ENCODE measurements around the gene TUBB. TPM values are rescaled to one million over a fixed set of nuclear protein-coding genes. Genes with fewer than 3 reads are reported as not detected.

Gene TUBB
- total and polyA plus RNA-seq, 9 of the 15 experiments (the other 6 are each of a cell fraction or from before 2014, with no cell fraction given) = 971 to 2,870 (median 1,478) TPM

DNA sequence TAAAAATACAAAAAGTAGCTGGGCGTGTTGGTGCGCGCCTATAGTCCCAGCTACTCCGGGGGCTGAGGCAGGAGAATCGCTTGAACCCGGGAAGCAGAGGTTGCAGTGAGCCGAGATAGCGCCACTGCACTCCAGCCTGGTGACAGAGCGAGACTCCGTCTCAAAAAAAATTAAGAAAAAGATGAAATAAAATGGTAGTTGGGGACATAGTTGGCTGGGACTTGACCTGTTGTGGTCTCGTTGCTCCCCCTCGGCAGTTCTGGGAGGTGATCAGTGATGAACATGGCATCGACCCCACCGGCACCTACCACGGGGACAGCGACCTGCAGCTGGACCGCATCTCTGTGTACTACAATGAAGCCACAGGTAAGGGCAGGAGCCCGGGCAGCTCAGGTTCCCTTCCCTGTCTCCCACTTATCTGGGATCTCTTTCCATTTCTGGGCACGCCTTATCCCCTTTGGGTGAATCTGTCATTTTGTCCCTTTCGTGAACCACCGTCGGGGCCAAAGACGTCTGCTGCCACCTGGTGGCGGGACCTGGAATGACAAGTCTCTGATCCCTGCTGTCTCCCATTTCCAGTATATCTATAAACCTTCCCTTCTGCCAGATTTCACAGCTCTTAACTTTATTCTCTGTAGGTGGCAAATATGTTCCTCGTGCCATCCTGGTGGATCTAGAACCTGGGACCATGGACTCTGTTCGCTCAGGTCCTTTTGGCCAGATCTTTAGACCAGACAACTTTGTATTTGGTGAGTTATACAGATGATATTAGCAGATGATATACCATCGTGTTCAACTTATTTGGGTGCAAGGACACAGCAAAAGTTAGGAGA is 2.3 kb downstream of the TUBB start (continued):
- TF ChIP-seq, protein P1, sequence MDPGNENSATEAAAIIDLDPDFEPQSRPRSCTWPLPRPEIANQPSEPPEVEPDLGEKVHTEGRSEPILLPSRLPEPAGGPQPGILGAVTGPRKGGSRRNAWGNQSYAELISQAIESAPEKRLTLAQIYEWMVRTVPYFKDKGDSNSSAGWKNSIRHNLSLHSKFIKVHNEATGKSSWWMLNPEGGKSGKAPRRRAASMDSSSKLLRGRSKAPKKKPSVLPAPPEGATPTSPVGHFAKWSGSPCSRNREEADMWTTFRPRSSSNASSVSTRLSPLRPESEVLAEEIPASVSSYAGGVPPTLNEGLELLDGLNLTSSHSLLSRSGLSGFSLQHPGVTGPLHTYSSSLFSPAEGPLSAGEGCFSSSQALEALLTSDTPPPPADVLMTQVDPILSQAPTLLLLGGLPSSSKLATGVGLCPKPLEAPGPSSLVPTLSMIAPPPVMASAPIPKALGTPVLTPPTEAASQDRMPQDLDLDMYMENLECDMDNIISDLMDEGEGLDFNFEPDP (CRISPR knock-in tag; IDR thresholded peaks at IDR 0.05) = no peak
- TF ChIP-seq TCF7 (IDR thresholded peaks at IDR 0.05; ENCODE audit: borderline replicate concordance) = peak; percentile 76; the same call in 1 of the 2 replicates
- TF ChIP-seq PCBP1 (IDR thresholded peaks at IDR 0.05; ENCODE audit: low read depth, low read length, poor library complexity, severe bottlenecking) = no peak
- TF ChIP-seq, protein P2, sequence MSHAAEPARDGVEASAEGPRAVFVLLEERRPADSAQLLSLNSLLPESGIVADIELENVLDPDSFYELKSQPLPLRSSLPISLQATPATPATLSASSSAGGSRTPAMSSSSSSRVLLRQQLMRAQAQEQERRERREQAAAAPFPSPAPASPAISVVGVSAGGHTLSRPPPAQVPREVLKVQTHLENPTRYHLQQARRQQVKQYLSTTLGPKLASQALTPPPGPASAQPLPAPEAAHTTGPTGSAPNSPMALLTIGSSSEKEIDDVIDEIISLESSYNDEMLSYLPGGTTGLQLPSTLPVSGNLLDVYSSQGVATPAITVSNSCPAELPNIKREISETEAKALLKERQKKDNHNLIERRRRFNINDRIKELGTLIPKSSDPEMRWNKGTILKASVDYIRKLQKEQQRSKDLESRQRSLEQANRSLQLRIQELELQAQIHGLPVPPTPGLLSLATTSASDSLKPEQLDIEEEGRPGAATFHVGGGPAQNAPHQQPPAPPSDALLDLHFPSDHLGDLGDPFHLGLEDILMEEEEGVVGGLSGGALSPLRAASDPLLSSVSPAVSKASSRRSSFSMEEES (CRISPR knock-in tag; IDR thresholded peaks at IDR 0.05) = no peak
- TF ChIP-seq MBD2 (IDR thresholded peaks at IDR 0.05; ENCODE audit: borderline replicate concordance, low read depth) = no peak; the same call in 1 of the 2 replicates
- no peak for TF ChIP-seq ZNF232 (CRISPR knock-in tag; IDR thresholded peaks at IDR 0.05)
- peak in 1 of 2 experiments; percentile 40; a peak in 1 of 3 replicates for TF ChIP-seq CBX3 (IDR thresholded peaks at IDR 0.05; ENCODE audit: borderline replicate concordance in 1 of 2, low read length in 2 of 2)
- TF ChIP-seq ZNF75A (CRISPR knock-in tag; IDR thresholded peaks at IDR 0.05) = no peak
- TF ChIP-seq POLR2AphosphoS5 (IDR thresholded peaks at IDR 0.05; ENCODE audit: control insufficient read depth, insufficient read depth, low read depth, low read length) = peak; percentile 42; the same call in 1 of the 2 replicates
- TF ChIP-seq CHD4 (IDR thresholded peaks at IDR 0.05; ENCODE audit: insufficient read depth, insufficient replicate concordance, low read depth, low read length, poor library complexity, severe bottlenecking) = no peak
- no peak for TF ChIP-seq HNRNPUL1 (IDR thresholded peaks at IDR 0.05; ENCODE audit: low read length)
- no peak for TF ChIP-seq SMARCE1 (IDR thresholded peaks at IDR 0.05)
- TF ChIP-seq TAF15 (IDR thresholded peaks at IDR 0.05; ENCODE audit: low read depth, low read length) = no peak; the same call in 1 of the 2 replicates
- peak; percentile 83 for TF ChIP-seq GATA2 (CRISPR knock-in tag; IDR thresholded peaks at IDR 0.05)
- TF ChIP-seq ARHGAP35 (IDR thresholded peaks at IDR 0.05; ENCODE audit: partially characterized antibody) = no peak
- TF ChIP-seq NFIC (IDR thresholded peaks at IDR 0.05) = peak; percentile 43
- no peak for TF ChIP-seq SLC30A9 (CRISPR knock-in tag; IDR thresholded peaks at IDR 0.05)
- TF ChIP-seq SMARCA4 (IDR thresholded peaks at IDR 0.05) = peak; percentile 63
- TF ChIP-seq, protein P3, sequence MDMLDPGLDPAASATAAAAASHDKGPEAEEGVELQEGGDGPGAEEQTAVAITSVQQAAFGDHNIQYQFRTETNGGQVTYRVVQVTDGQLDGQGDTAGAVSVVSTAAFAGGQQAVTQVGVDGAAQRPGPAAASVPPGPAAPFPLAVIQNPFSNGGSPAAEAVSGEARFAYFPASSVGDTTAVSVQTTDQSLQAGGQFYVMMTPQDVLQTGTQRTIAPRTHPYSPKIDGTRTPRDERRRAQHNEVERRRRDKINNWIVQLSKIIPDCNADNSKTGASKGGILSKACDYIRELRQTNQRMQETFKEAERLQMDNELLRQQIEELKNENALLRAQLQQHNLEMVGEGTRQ (CRISPR knock-in tag; IDR thresholded peaks at IDR 0.05) = no peak
- TF ChIP-seq CEBPB (tag; IDR thresholded peaks at IDR 0.05) = no peak
- TF ChIP-seq, protein P4, sequence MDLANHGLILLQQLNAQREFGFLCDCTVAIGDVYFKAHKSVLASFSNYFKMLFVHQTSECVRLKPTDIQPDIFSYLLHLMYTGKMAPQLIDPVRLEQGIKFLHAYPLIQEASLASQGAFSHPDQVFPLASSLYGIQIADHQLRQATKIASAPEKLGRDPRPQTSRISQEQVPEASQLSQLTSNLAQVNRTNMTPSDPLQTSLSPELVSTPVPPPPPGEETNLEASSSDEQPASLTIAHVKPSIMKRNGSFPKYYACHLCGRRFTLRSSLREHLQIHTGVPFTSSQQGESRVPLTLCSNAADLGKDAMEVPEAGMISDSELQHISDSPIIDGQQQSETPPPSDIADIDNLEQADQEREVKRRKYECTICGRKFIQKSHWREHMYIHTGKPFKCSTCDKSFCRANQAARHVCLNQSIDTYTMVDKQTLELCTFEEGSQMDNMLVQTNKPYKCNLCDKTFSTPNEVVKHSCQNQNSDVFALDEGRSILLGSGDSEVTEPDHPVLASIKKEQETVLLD (IDR thresholded peaks at IDR 0.05) = 0 out of 2 replicates have a peak, but pooled peaks have one; percentile 33

All from K562 (cell line).